Gastroesophageal sphincter (tissue), 4 donors: ENCODE measurements around the gene AATK. TPM values are rescaled to one million over a fixed set of nuclear protein-coding genes. Genes with fewer than 3 reads are reported as not detected.

Experiments
- ATAC-seq: fragments of 150-250 bp; one replicate; pipeline ENCODE4 v1.9.1; 2016; ENCODE audit warnings: mild to moderate bottlenecking, moderate library complexity
- H3K27ac ChIP-seq, 4 donors: fragments of 200-600 bp; sonication (generic) in 3 of 4; 1 replicate in 3 of 4; 2 replicates in 1 of 4; pipeline ENCODE4 v1.5.1; 2016 to 2019
- H3K27me3 ChIP-seq: fragments of 200-600 bp; sonication (generic); one replicate; pipeline ENCODE4 v1.5.1; 2019
- H3K36me3 ChIP-seq, 2 donors: fragments of 200-600 bp; sonication (generic); one replicate each; pipeline ENCODE4 v1.5.1; 2019; ENCODE audit warnings: control low read depth in 1 of 2
- H3K4me1 ChIP-seq, 3 donors: fragments of 200-600 bp; sonication (generic); 1 replicate in 2 of 3; 2 replicates in 1 of 3; pipeline ENCODE4 v1.5.1; 2016 to 2019; ENCODE audit warnings: control low read depth in 2 of 3
- H3K4me3 ChIP-seq, 2 donors: fragments of 200-600 bp; sonication (generic); one replicate each; pipeline ENCODE4 v1.5.1; 2019; ENCODE audit warnings: mild to moderate bottlenecking in 1 of 2, moderate library complexity in 1 of 2
- H3K9me3 ChIP-seq, 3 donors: fragments of 200-600 bp; sonication (generic); one replicate each; pipeline ENCODE4 v1.5.1; 2017 to 2019; ENCODE audit warnings: control low read depth in 2 of 3
- EP300 ChIP-seq: sonication (generic); formaldehyde crosslinking; IDR thresholded peaks from one replicate; pipeline ENCODE4 v1.6.1; 2017; ENCODE audit warnings: antibody characterized with exemption, mild to moderate bottlenecking
- POLR2A ChIP-seq, 2 donors: fragments of 450-650 bp; IDR thresholded peaks; one replicate each; pipeline ENCODE4 v1.6.1; 2017; ENCODE audit warnings: antibody characterized with exemption in 2 of 2, mild to moderate bottlenecking in 2 of 2, moderate library complexity in 1 of 2
- POLR2AphosphoS5 ChIP-seq: sonication (generic); formaldehyde crosslinking; IDR thresholded peaks from one replicate; pipeline ENCODE4 v1.6.1; 2017; ENCODE audit warnings: antibody characterized with exemption
- WGBS, 2 donors: methylation state at CpG; one replicate each; pipeline ENCODE4 v1.1.5; 2018; ENCODE audit warnings: low coverage in 1 of 2; 5-methylcytosine and 5-hydroxymethylcytosine counted together
- total RNA-seq, 4 donors: library from RNA; depleted of rRNA; stranded (reverse); fragments of >200 nt; gene quantifications; one replicate each; pipeline ENCODE4 v1.1.0, GENCODE V29; 2016
- TF ChIP-seq, protein P1 (sequence below), 4 experiments: fragments of 200-600 bp in 2 of 4; fragments of 450-650 bp in 2 of 4; sonication (generic) in 1 of 4; IDR thresholded peaks; one replicate each; pipeline ENCODE4 v1.5.1; 2017 to 2019; ENCODE audit warnings: antibody characterized with exemption in 4 of 4, mild to moderate bottlenecking in 2 of 4, moderate library complexity in 2 of 4

The AATK gene
- total RNA-seq, 4 donors from 2014 or later = 14.5 to 28.0 (median 22.1) TPM

DNA sequence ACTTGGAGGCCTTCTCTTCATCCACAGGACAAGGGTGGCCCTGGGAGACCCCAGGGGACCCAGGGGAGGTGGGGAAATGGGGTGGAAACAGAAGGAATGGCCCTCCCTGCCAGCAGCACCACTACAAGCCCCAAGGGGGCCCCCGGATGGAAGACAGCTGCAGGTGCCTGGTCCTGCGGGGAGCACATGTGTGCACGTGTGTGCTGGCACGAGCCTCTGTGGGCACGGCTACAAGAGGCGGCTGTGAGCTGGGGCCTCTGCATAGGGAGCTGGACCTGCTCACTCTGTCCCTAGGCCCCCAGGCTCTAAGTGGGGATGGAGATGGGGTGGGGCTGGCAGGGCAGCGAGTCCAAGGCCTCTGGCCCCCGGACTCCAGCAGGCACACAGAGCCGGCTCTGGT lies 13.2 kb upstream of the AATK start:
- TF ChIP-seq POLR2A (IDR thresholded peaks at IDR 0.05) = no peak
- ATAC-seq = no peak
- Histone ChIP-seq H3K27me3 (peaks cover 45% of the 10 kb centered on the region), H3K9me3 (peaks cover 0 to 4% (median 0%) of the 10 kb centered on the region in 3 donors), H3K4me1 (no peaks in the 10 kb centered on the region), H3K27ac (no peak overlapping the region), H3K4me3 (no peak overlapping the region), H3K36me3 (no peaks in the 10 kb centered on the region)
- WGBS, 2 donors = no CpG with 5 or more reads among the region's 9 CpGs

DNA sequence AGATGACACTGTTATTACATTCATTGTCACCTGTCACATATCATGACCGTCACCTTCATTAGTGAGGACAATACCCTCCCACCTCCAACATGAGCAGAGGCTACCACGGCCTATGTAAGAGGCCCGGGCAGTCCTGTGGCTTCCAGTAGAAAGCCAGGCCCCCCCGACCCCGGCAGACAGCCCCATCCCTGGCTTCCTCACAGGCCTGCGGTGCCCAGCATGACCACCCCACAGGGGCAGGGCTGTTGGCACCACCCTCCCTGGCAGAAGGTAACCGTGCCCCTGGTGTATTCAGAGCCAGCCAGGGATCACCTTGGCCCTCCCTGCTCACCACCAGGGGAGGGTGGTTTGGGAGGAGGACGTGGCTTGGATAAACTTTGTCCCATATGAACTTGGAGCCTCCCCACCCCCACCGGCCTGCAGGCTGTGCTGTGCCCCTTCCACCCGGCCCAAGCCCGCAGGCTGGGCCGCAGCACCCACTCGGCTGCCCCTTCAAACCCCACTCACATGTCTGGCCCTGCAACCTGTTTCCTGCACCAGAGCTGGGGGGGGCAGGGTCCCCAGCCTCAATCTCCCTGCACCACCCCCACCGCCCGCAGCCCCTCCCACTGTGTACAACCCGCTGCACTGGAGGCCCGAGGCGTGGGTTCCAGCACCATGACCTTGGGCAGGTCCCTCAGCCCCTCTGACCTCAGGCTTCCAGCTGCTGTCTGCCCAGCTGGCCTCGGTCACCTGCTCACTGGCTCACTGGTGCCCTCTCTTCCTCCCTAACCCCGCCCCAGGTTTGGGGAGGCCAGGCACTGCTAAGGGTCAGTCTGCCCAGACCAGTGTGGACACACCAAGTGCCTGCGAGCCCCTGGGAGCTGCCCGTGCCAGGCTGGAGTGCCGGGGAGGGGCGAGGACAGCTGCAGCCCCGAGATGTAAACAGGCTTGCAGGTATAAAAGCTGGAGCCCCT lies 12.4 kb upstream of the AATK start:
- no peak for ATAC-seq
- Histone ChIP-seq H3K9me3 (peaks cover 0 to 4% (median 0%) of the 10 kb centered on the region in 3 donors), H3K27ac (no peak overlapping the region), H3K4me1 (no peaks in the 10 kb centered on the region), H3K36me3 (no peaks in the 10 kb centered on the region), H3K27me3 (peaks cover 37% of the 10 kb centered on the region), H3K4me3 (no peak overlapping the region)
- WGBS, 2 donors = 100% methylated on average over 1 of the region's 25 CpGs; no CpG with 5 or more reads in 1 of the 2 donors
- no peak for TF ChIP-seq EP300

DNA sequence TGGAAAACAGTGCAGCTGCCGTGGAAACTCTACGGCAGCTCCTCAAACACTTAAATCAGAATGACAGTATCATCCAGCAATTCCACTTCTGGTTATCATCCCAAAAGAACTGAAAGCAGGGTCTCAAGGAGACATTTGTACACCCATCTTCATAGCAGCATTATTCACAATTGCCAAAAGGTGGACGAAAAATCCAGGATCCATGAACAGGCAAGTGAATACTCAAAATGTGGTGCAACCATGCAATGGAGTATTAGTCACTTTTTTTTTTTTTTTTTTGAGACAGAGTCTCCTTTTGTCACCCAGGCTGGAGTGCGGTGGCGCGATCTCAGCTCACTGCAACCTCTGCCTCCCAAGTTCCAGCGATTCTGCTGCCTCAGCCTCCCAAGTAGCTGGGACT lies 10.6 kb upstream of the AATK start:
- no peak overlapping the region for H3K27ac ChIP-seq
- TF ChIP-seq, protein P1, sequence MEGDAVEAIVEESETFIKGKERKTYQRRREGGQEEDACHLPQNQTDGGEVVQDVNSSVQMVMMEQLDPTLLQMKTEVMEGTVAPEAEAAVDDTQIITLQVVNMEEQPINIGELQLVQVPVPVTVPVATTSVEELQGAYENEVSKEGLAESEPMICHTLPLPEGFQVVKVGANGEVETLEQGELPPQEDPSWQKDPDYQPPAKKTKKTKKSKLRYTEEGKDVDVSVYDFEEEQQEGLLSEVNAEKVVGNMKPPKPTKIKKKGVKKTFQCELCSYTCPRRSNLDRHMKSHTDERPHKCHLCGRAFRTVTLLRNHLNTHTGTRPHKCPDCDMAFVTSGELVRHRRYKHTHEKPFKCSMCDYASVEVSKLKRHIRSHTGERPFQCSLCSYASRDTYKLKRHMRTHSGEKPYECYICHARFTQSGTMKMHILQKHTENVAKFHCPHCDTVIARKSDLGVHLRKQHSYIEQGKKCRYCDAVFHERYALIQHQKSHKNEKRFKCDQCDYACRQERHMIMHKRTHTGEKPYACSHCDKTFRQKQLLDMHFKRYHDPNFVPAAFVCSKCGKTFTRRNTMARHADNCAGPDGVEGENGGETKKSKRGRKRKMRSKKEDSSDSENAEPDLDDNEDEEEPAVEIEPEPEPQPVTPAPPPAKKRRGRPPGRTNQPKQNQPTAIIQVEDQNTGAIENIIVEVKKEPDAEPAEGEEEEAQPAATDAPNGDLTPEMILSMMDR (IDR thresholded peaks at IDR 0.05) = no peak
- TF ChIP-seq POLR2AphosphoS5 (no peak), EP300 (no peak), POLR2A (IDR thresholded peaks at IDR 0.05) (no peak)
- peaks cover 0 to 4% (median 0%) of the 10 kb centered on the region in 3 donors for H3K9me3 ChIP-seq
- WGBS, 2 donors = 98 to 100% methylated on average over 1 to 7 of the region's 7 CpGs
- H3K4me3 ChIP-seq = no peak overlapping the region
- H3K36me3 ChIP-seq = no peaks in the 10 kb centered on the region
- no peak for ATAC-seq
- peaks cover 20% of the 10 kb centered on the region for H3K27me3 ChIP-seq
- no peaks in the 10 kb centered on the region for H3K4me1 ChIP-seq

DNA sequence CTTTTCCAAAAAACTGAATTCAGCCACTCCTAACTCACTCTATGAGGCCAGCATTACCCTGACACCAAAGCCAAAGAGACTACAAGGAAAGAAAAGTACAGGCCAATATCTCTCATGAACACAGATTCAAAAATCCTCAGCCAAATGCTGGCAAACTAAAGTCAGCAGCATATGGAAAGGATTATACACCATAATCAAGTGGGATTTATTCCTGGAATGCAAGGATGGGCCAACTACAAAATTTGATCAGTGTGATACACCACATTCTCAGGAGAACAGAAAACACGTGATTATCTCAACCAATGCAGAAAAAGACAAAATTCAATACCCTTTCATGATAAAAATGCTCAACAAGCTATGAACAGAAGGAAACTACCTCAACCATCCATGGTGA lies 7.7 kb upstream of the AATK start:
- no peak for ATAC-seq
- no peak for TF ChIP-seq POLR2AphosphoS5
- TF ChIP-seq EP300 = no peak
- TF ChIP-seq, protein P1 (IDR thresholded peaks at IDR 0.05) = no peak
- TF ChIP-seq POLR2A (IDR thresholded peaks at IDR 0.05) = no peak
- no peaks in the 10 kb centered on the region for H3K4me1 ChIP-seq
- H3K27ac ChIP-seq = no peak overlapping the region
- H3K9me3 ChIP-seq = peaks cover 0 to 4% (median 0%) of the 10 kb centered on the region in 3 donors
- no peaks in the 10 kb centered on the region for H3K27me3 ChIP-seq
- H3K4me3 ChIP-seq = no peak overlapping the region
- H3K36me3 ChIP-seq = no peaks in the 10 kb centered on the region
- 58 to 75% methylated on average over 1 of the region's 1 CpG for WGBS, 2 donors

- no peak for ATAC-seq
- Histone ChIP-seq H3K9me3 (peaks cover 0 to 4% (median 0%) of the 10 kb centered on the region in 3 donors), H3K36me3 (no peaks in the 10 kb centered on the region), H3K27ac (no peak overlapping the region), H3K4me3 (no peak overlapping the region), H3K4me1 (no peaks in the 10 kb centered on the region), H3K27me3 (no peaks in the 10 kb centered on the region)
- TF ChIP-seq, protein P1 (IDR thresholded peaks at IDR 0.05) = no peak
- TF ChIP-seq POLR2AphosphoS5 (no peak), POLR2A (IDR thresholded peaks at IDR 0.05) (no peak), EP300 (no peak)
- 91 to 96% methylated on average over 2 to 4 of the region's 11 CpGs for WGBS, 2 donors
Measured at GRCh38 chr17:81173052-81173761, 7.2 kb upstream of the AATK start.
